HG03354 (cell line): ENCODE measurements around the gene C16orf74.

Experiments used
- ATAC-seq: cut with Tn5 transposase; IDR thresholded peaks from one replicate; pipeline ENCODE4 v1.9.1; 2021; ENCODE audit warnings: mild to moderate bottlenecking; ENCODE audit not compliant: unreplicated experiment, poor library complexity, severe bottlenecking

The C16orf74 gene

GRCh38 chr16:85662976-85663830, 87.7 kb downstream of the C16orf74 start:
- no peak for ATAC-seq

GRCh38 chr16:85662482-85662812, 88.4 kb downstream of the C16orf74 start:
- ATAC-seq, result no peak

- ATAC-seq, result no peak
These were observed 89.0 kb downstream of the C16orf74 start for GRCh38 chr16:85661740-85662481.

- ATAC-seq, result no peak
These were observed 89.8 kb downstream of the C16orf74 start for GRCh38 chr16:85660843-85661739.

GRCh38 chr16:85659805-85660511, 90.9 kb downstream of the C16orf74 start:
- no peak for ATAC-seq

GRCh38 chr16:85659336-85659735, 91.6 kb downstream of the C16orf74 start:
- ATAC-seq, result no peak

GRCh38 chr16:85658504-85659326, 92.2 kb downstream of the C16orf74 start:
- ATAC-seq, result no peak

GRCh38 chr16:85657996-85658395, 92.9 kb downstream of the C16orf74 start:
- ATAC-seq, result no peak
